Measurements from ENCODE around the gene MARVELD2. TPM values are rescaled to one million over a fixed set of nuclear protein-coding genes. Genes with fewer than 3 reads are reported as not detected.
"Not testable (repeated sequence)": the region's sequence is repeated elsewhere in the genome, so short reads cannot be mapped to it uniquely, and the experiment has no call there.

The MARVELD2 gene
- total RNA-seq, 1 donor from 2014 or later = 10.1 TPM

- no peaks in the 10 kb centered on the region for H3K4me1 ChIP-seq (ENCODE audit: insufficient read depth, low read length)
- H4K20me1 ChIP-seq (ENCODE audit: insufficient read depth, low read length) = no peaks in the 10 kb centered on the region
- H3K9ac ChIP-seq (ENCODE audit: low read length) = no peak overlapping the region
- FAIRE-seq (no peak), DNase-seq (ENCODE audit: low read depth) (peak; percentile 10)
- no peak overlapping the region for H3K4me3 ChIP-seq (ENCODE audit: insufficient read depth, low read depth, low read length)
- H3K9me3 ChIP-seq (ENCODE audit: insufficient read depth, low read depth, low read length) = no peaks in the 10 kb centered on the region
- H3K79me2 ChIP-seq (ENCODE audit: insufficient read depth, low read length) = no peaks in the 10 kb centered on the region
- H2AFZ ChIP-seq (ENCODE audit: low read depth, low read length) = no peak overlapping the region
- no peak overlapping the region for H3K27ac ChIP-seq (ENCODE audit: low read depth, low read length)
- H3K27ac Mint-ChIP-seq (ENCODE audit: unreplicated experiment) = no peak overlapping the region
- no peak for TF ChIP-seq CTCF (IDR thresholded peaks at IDR 0.05; ENCODE audit: insufficient read depth, low read depth, low read length)
- no peak for TF ChIP-seq EZH2 (IDR thresholded peaks at IDR 0.05; ENCODE audit: insufficient read depth, low read length)
- no peaks in the 10 kb centered on the region for H3K4me1 Mint-ChIP-seq (ENCODE audit: low read depth, unreplicated experiment)
- H3K27me3 Mint-ChIP-seq (ENCODE audit: low read depth, unreplicated experiment) = no peaks in the 10 kb centered on the region
- H3K36me3 ChIP-seq (ENCODE audit: insufficient read depth, low read length) = no peaks in the 10 kb centered on the region
- H3K36me3 Mint-ChIP-seq (ENCODE audit: low read depth, unreplicated experiment) = no peaks in the 10 kb centered on the region
- H3K4me3 Mint-ChIP-seq (ENCODE audit: unreplicated experiment) = no peak overlapping the region
- H3K9me3 Mint-ChIP-seq (ENCODE audit: unreplicated experiment) = no peaks in the 10 kb centered on the region
- no peaks in the 10 kb centered on the region for H3K27me3 ChIP-seq (ENCODE audit: insufficient read depth, low read length)
- H3K4me2 ChIP-seq (ENCODE audit: low read length) = peak overlapping the region; percentile 9
Measured at GRCh38 chr5:69444127-69444754, 29.3 kb downstream of the MARVELD2 start.

- Histone ChIP-seq H3K4me3 (ENCODE audit: insufficient read depth, low read depth, low read length) (no peak overlapping the region), H3K4me2 (ENCODE audit: low read length) (no peak overlapping the region), H4K20me1 (ENCODE audit: insufficient read depth, low read length) (no peaks in the 10 kb centered on the region), H3K27ac (ENCODE audit: low read depth, low read length) (no peak overlapping the region), H3K9ac (ENCODE audit: low read length) (no peak overlapping the region), H3K27me3 (ENCODE audit: insufficient read depth, low read length) (no peaks in the 10 kb centered on the region), H3K36me3 (ENCODE audit: insufficient read depth, low read length) (no peaks in the 10 kb centered on the region), H2AFZ (ENCODE audit: low read depth, low read length) (no peak overlapping the region), H3K4me1 (ENCODE audit: insufficient read depth, low read length) (no peaks in the 10 kb centered on the region), H3K9me3 (ENCODE audit: insufficient read depth, low read depth, low read length) (no peaks in the 10 kb centered on the region), H3K79me2 (ENCODE audit: insufficient read depth, low read length) (no peaks in the 10 kb centered on the region)
- Mint-ChIP-seq H3K4me1 (ENCODE audit: low read depth, unreplicated experiment) (no peaks in the 10 kb centered on the region), H3K27me3 (ENCODE audit: low read depth, unreplicated experiment) (peaks cover 2% of the 10 kb centered on the region), H3K27ac (ENCODE audit: unreplicated experiment) (no peak overlapping the region), H3K36me3 (ENCODE audit: low read depth, unreplicated experiment) (no peaks in the 10 kb centered on the region), H3K9me3 (ENCODE audit: unreplicated experiment) (no peaks in the 10 kb centered on the region), H3K4me3 (ENCODE audit: unreplicated experiment) (no peak overlapping the region)
- TF ChIP-seq EZH2 (IDR thresholded peaks at IDR 0.05; ENCODE audit: insufficient read depth, low read length) (no peak), CTCF (IDR thresholded peaks at IDR 0.05; ENCODE audit: insufficient read depth, low read depth, low read length) (no peak)
- DNase-seq (ENCODE audit: low read depth) = no peak
- no peak for FAIRE-seq
Measured at GRCh38 chr5:69449511-69449910, 34.6 kb downstream of the MARVELD2 start.

- Histone ChIP-seq H3K27ac (ENCODE audit: low read depth, low read length) (peak overlapping the region; percentile 72), H3K4me2 (ENCODE audit: low read length) (peak overlapping the region; percentile 26), H2AFZ (ENCODE audit: low read depth, low read length) (no peak overlapping the region), H3K9ac (ENCODE audit: low read length) (no peak overlapping the region), H3K9me3 (ENCODE audit: insufficient read depth, low read depth, low read length) (no peaks in the 10 kb centered on the region), H4K20me1 (ENCODE audit: insufficient read depth, low read length) (no peaks in the 10 kb centered on the region), H3K4me1 (ENCODE audit: insufficient read depth, low read length) (no peaks in the 10 kb centered on the region), H3K27me3 (ENCODE audit: insufficient read depth, low read length) (no peaks in the 10 kb centered on the region), H3K79me2 (ENCODE audit: insufficient read depth, low read length) (no peaks in the 10 kb centered on the region), H3K36me3 (ENCODE audit: insufficient read depth, low read length) (no peaks in the 10 kb centered on the region), H3K4me3 (ENCODE audit: insufficient read depth, low read depth, low read length) (no peak overlapping the region)
- TF ChIP-seq EZH2 (IDR thresholded peaks at IDR 0.05; ENCODE audit: insufficient read depth, low read length) (no peak), CTCF (IDR thresholded peaks at IDR 0.05; ENCODE audit: insufficient read depth, low read depth, low read length) (no peak)
- Mint-ChIP-seq H3K27ac (ENCODE audit: unreplicated experiment) (no peak overlapping the region), H3K4me1 (ENCODE audit: low read depth, unreplicated experiment) (no peaks in the 10 kb centered on the region), H3K9me3 (ENCODE audit: unreplicated experiment) (no peaks in the 10 kb centered on the region), H3K27me3 (ENCODE audit: low read depth, unreplicated experiment) (peaks cover 2% of the 10 kb centered on the region), H3K36me3 (ENCODE audit: low read depth, unreplicated experiment) (no peaks in the 10 kb centered on the region), H3K4me3 (ENCODE audit: unreplicated experiment) (no peak overlapping the region)
- peak; percentile 23 for FAIRE-seq
- peak; percentile 96 for DNase-seq (ENCODE audit: low read depth)
Measured at GRCh38 chr5:69450116-69450515, 35.2 kb downstream of the MARVELD2 start.

GRCh38 chr5:69450527-69450926 lies 35.6 kb downstream of the MARVELD2 start:
- FAIRE-seq = not testable (repeated sequence)

More at GRCh38 chr5:69450527-69450926, 35.6 kb downstream of the MARVELD2 start:
- H3K9me3 ChIP-seq (ENCODE audit: insufficient read depth, low read depth, low read length); H3K79me2 ChIP-seq (ENCODE audit: insufficient read depth, low read length); H3K4me1 Mint-ChIP-seq (ENCODE audit: low read depth, unreplicated experiment); H3K27me3 ChIP-seq (ENCODE audit: insufficient read depth, low read length); H3K36me3 Mint-ChIP-seq (ENCODE audit: low read depth, unreplicated experiment); H3K9me3 Mint-ChIP-seq (ENCODE audit: unreplicated experiment); H3K4me3 ChIP-seq (ENCODE audit: insufficient read depth, low read depth, low read length); H3K27me3 Mint-ChIP-seq (ENCODE audit: low read depth, unreplicated experiment); H4K20me1 ChIP-seq (ENCODE audit: insufficient read depth, low read length); H2AFZ ChIP-seq (ENCODE audit: low read depth, low read length); H3K36me3 ChIP-seq (ENCODE audit: insufficient read depth, low read length); H3K4me1 ChIP-seq (ENCODE audit: insufficient read depth, low read length); DNase-seq (ENCODE audit: low read depth); H3K4me3 Mint-ChIP-seq (ENCODE audit: unreplicated experiment); H3K9ac ChIP-seq (ENCODE audit: low read length); H3K27ac Mint-ChIP-seq (ENCODE audit: unreplicated experiment): not testable (repeated sequence)
- Histone ChIP-seq H3K27ac (ENCODE audit: low read depth, low read length) (peak overlapping the region; percentile 72), H3K4me2 (ENCODE audit: low read length) (peak overlapping the region; percentile 26)

Data from astrocyte (in vitro differentiated cells and primary cell).